ENCODE results near the gene TGM2.
"Not testable (repeated sequence)": the region's sequence is repeated elsewhere in the genome, so short reads cannot be mapped to it uniquely, and the experiment has no call there.

The TGM2 gene

GRCh38 chr20:38113401-38114325 is 51.4 kb downstream of the TGM2 start:
- FAIRE-seq = no peak

- FAIRE-seq = no peak
Observed at GRCh38 chr20:38112930-38113294, 52.2 kb downstream of the TGM2 start.

- no peak for FAIRE-seq
Observed at GRCh38 chr20:38112261-38112929, 52.7 kb downstream of the TGM2 start.

GRCh38 chr20:38111366-38112232 is 53.5 kb downstream of the TGM2 start:
- no peak for FAIRE-seq

GRCh38 chr20:38110525-38111178 is 54.4 kb downstream of the TGM2 start:
- FAIRE-seq = no peak

- peak; percentile 61 for FAIRE-seq
Observed at GRCh38 chr20:38109591-38110524, 55.2 kb downstream of the TGM2 start.

- FAIRE-seq = no peak
Observed at GRCh38 chr20:38108986-38109541, 56.0 kb downstream of the TGM2 start.

GRCh38 chr20:38108438-38108985 is 56.6 kb downstream of the TGM2 start:
- FAIRE-seq = no peak

- not testable (repeated sequence) for FAIRE-seq
Observed at GRCh38 chr20:38107916-38108315, 57.2 kb downstream of the TGM2 start.

- not testable (repeated sequence) for FAIRE-seq
Observed at GRCh38 chr20:38107386-38107785, 57.7 kb downstream of the TGM2 start.

- no peak for FAIRE-seq
Observed at GRCh38 chr20:38106461-38106860, 58.6 kb downstream of the TGM2 start.

- no peak for FAIRE-seq
Observed at GRCh38 chr20:38104285-38104684, 60.8 kb downstream of the TGM2 start.

- FAIRE-seq = not testable (repeated sequence)
Observed at GRCh38 chr20:38102206-38102605, 62.9 kb downstream of the TGM2 start.

GRCh38 chr20:38098952-38099351 is 66.1 kb downstream of the TGM2 start:
- FAIRE-seq = no peak

- FAIRE-seq = no peak
Observed at GRCh38 chr20:38095017-38095686, 69.9 kb downstream of the TGM2 start.

GRCh38 chr20:38094373-38094891 is 70.6 kb downstream of the TGM2 start:
- FAIRE-seq = no peak

GRCh38 chr20:38093641-38094077 is 71.4 kb downstream of the TGM2 start:
- no peak for FAIRE-seq

GRCh38 chr20:38092915-38093314 is 72.2 kb downstream of the TGM2 start:
- no peak for FAIRE-seq

- FAIRE-seq = no peak
Observed at GRCh38 chr20:38092260-38092857, 72.7 kb downstream of the TGM2 start.
